ENCODE measurements around the gene NEGR1.
A peak's percentile ranks its signal among the peaks of the same experiment; 100 is the strongest.

NEGR1 gene

GRCh38 chr1:72282271-72283021 lies at the start of gene NEGR1:
NEGR1 (minus strand) TSS chr1:72282539.
- no peaks in the 10 kb centered on the region for H3K4me1 ChIP-seq (ENCODE audit: insufficient read depth, low read length)
- H3K9ac ChIP-seq (ENCODE audit: low read depth, low read length), result peak within 1 kb of the TSS; percentile 93

GRCh38 chr1:72326494-72326893 lies 44.2 kb upstream of the NEGR1 start:
- H3K4me1 ChIP-seq (ENCODE audit: insufficient read depth, low read length), result no peaks in the 10 kb centered on the region
- H3K36me3 ChIP-seq (ENCODE audit: insufficient read depth, low read length), result no peaks in the 10 kb centered on the region
- no peak overlapping the region for H3K9ac ChIP-seq (ENCODE audit: low read depth, low read length)
- no peaks in the 10 kb centered on the region for H3K9me3 ChIP-seq (ENCODE audit: control insufficient read depth, insufficient read depth, low read length)

More at GRCh38 chr1:72282271-72283021, at the start of gene NEGR1:
- Histone ChIP-seq H3K36me3 (ENCODE audit: insufficient read depth, low read length) (no peaks in the 10 kb centered on the region), H3K9me3 (ENCODE audit: control insufficient read depth, insufficient read depth, low read length) (no peaks in the 10 kb centered on the region)

GRCh38 chr1:72324451-72324850 lies 42.1 kb upstream of the NEGR1 start:
- Histone ChIP-seq H3K36me3 (ENCODE audit: insufficient read depth, low read length) (no peaks in the 10 kb centered on the region), H3K9me3 (ENCODE audit: control insufficient read depth, insufficient read depth, low read length) (no peaks in the 10 kb centered on the region), H3K4me1 (ENCODE audit: insufficient read depth, low read length) (no peaks in the 10 kb centered on the region), H3K9ac (ENCODE audit: low read depth, low read length) (no peak overlapping the region)

- H3K4me1 ChIP-seq (ENCODE audit: insufficient read depth, low read length), result no peaks in the 10 kb centered on the region
- H3K9ac ChIP-seq (ENCODE audit: low read depth, low read length), result no peak overlapping the region
- H3K36me3 ChIP-seq (ENCODE audit: insufficient read depth, low read length), result no peaks in the 10 kb centered on the region
- no peaks in the 10 kb centered on the region for H3K9me3 ChIP-seq (ENCODE audit: control insufficient read depth, insufficient read depth, low read length)
Observed at GRCh38 chr1:72322910-72323309, 40.6 kb upstream of the NEGR1 start.

GRCh38 chr1:72296501-72296900 lies 14.2 kb upstream of the NEGR1 start:
- no peak overlapping the region for H3K9ac ChIP-seq (ENCODE audit: low read depth, low read length)

GRCh38 chr1:72288886-72289285 lies 6.5 kb upstream of the NEGR1 start:
- H3K9me3 ChIP-seq (ENCODE audit: control insufficient read depth, insufficient read depth, low read length), result no peaks in the 10 kb centered on the region
- H3K4me1 ChIP-seq (ENCODE audit: insufficient read depth, low read length), result no peaks in the 10 kb centered on the region
- H3K9ac ChIP-seq (ENCODE audit: low read depth, low read length), result no peak overlapping the region
- no peaks in the 10 kb centered on the region for H3K36me3 ChIP-seq (ENCODE audit: insufficient read depth, low read length)

More at GRCh38 chr1:72296501-72296900, 14.2 kb upstream of the NEGR1 start:
- H3K9me3 ChIP-seq (ENCODE audit: control insufficient read depth, insufficient read depth, low read length), result no peaks in the 10 kb centered on the region
- H3K36me3 ChIP-seq (ENCODE audit: insufficient read depth, low read length), result no peaks in the 10 kb centered on the region
- H3K4me1 ChIP-seq (ENCODE audit: insufficient read depth, low read length), result no peaks in the 10 kb centered on the region

- no peaks in the 10 kb centered on the region for H3K36me3 ChIP-seq (ENCODE audit: insufficient read depth, low read length)
- H3K4me1 ChIP-seq (ENCODE audit: insufficient read depth, low read length), result no peaks in the 10 kb centered on the region
- no peak overlapping the region for H3K9ac ChIP-seq (ENCODE audit: low read depth, low read length)
- no peaks in the 10 kb centered on the region for H3K9me3 ChIP-seq (ENCODE audit: control insufficient read depth, insufficient read depth, low read length)
Observed at GRCh38 chr1:72286401-72286800, 4.1 kb upstream of the NEGR1 start.

GRCh38 chr1:72285074-72285425 lies 2.7 kb upstream of the NEGR1 start:
- no peaks in the 10 kb centered on the region for H3K4me1 ChIP-seq (ENCODE audit: insufficient read depth, low read length)
- no peaks in the 10 kb centered on the region for H3K36me3 ChIP-seq (ENCODE audit: insufficient read depth, low read length)
- H3K9me3 ChIP-seq (ENCODE audit: control insufficient read depth, insufficient read depth, low read length), result no peaks in the 10 kb centered on the region
- peak overlapping the region; percentile 93; the same call in 1 of the 2 replicates for H3K9ac ChIP-seq (ENCODE audit: low read depth, low read length)

GRCh38 chr1:72284348-72285073 lies 2.2 kb upstream of the NEGR1 start:
- Histone ChIP-seq H3K4me1 (ENCODE audit: insufficient read depth, low read length) (no peaks in the 10 kb centered on the region), H3K36me3 (ENCODE audit: insufficient read depth, low read length) (no peaks in the 10 kb centered on the region), H3K9ac (ENCODE audit: low read depth, low read length) (peak overlapping the region; percentile 93), H3K9me3 (ENCODE audit: control insufficient read depth, insufficient read depth, low read length) (no peaks in the 10 kb centered on the region)

- Histone ChIP-seq H3K36me3 (ENCODE audit: insufficient read depth, low read length) (no peaks in the 10 kb centered on the region), H3K4me1 (ENCODE audit: insufficient read depth, low read length) (no peaks in the 10 kb centered on the region), H3K9ac (ENCODE audit: low read depth, low read length) (peak overlapping the region; percentile 93), H3K9me3 (ENCODE audit: control insufficient read depth, insufficient read depth, low read length) (no peaks in the 10 kb centered on the region)
Observed at GRCh38 chr1:72284084-72284347, 1.7 kb upstream of the NEGR1 start.

GRCh38 chr1:72283307-72284083 lies 1.2 kb upstream of the NEGR1 start:
- peak overlapping the region; percentile 93 for H3K9ac ChIP-seq (ENCODE audit: low read depth, low read length)

GRCh38 chr1:72283022-72283306 lies 625 bp upstream of the NEGR1 start:
- Histone ChIP-seq H3K36me3 (ENCODE audit: insufficient read depth, low read length) (no peaks in the 10 kb centered on the region), H3K9me3 (ENCODE audit: control insufficient read depth, insufficient read depth, low read length) (no peaks in the 10 kb centered on the region), H3K9ac (ENCODE audit: low read depth, low read length) (peak overlapping the region; percentile 93), H3K4me1 (ENCODE audit: insufficient read depth, low read length) (no peaks in the 10 kb centered on the region)

More at GRCh38 chr1:72283307-72284083, 1.2 kb upstream of the NEGR1 start:
- H3K36me3 ChIP-seq (ENCODE audit: insufficient read depth, low read length), result no peaks in the 10 kb centered on the region
- no peaks in the 10 kb centered on the region for H3K4me1 ChIP-seq (ENCODE audit: insufficient read depth, low read length)
- H3K9me3 ChIP-seq (ENCODE audit: control insufficient read depth, insufficient read depth, low read length), result no peaks in the 10 kb centered on the region

- Histone ChIP-seq H3K9me3 (ENCODE audit: control insufficient read depth, insufficient read depth, low read length) (no peaks in the 10 kb centered on the region), H3K36me3 (ENCODE audit: insufficient read depth, low read length) (no peaks in the 10 kb centered on the region), H3K4me1 (ENCODE audit: insufficient read depth, low read length) (no peaks in the 10 kb centered on the region), H3K9ac (ENCODE audit: low read depth, low read length) (peak overlapping the region; percentile 93; the same call in 1 of the 2 replicates)
Observed at GRCh38 chr1:72281637-72282270, 585 bp downstream of the NEGR1 start.

GRCh38 chr1:72281144-72281543 lies 1.2 kb downstream of the NEGR1 start:
- Histone ChIP-seq H3K9ac (ENCODE audit: low read depth, low read length) (no peak overlapping the region), H3K4me1 (ENCODE audit: insufficient read depth, low read length) (no peaks in the 10 kb centered on the region), H3K9me3 (ENCODE audit: control insufficient read depth, insufficient read depth, low read length) (no peaks in the 10 kb centered on the region), H3K36me3 (ENCODE audit: insufficient read depth, low read length) (no peaks in the 10 kb centered on the region)

All from ES-I3 (cell line).